Type B pancreatic cell (in vitro differentiated cells): ENCODE results near the gene STX8. TPM values are rescaled to one million over a fixed set of nuclear protein-coding genes. Genes with fewer than 3 reads are reported as not detected.

Source experiments
- DNase-seq: peaks from one replicate; pipeline ENCODE4 v3.0.0; 2021; ENCODE audit warnings: mixed read lengths; ENCODE audit not compliant: unreplicated experiment; ENCODE audit errors: extremely low spot score
- H3K27ac Mint-ChIP-seq: 2 replicates; pipeline ENCODE4 v1.8.0; 2021; ENCODE audit warnings: mild to moderate bottlenecking, mixed read lengths
- H3K27me3 Mint-ChIP-seq: 2 replicates; pipeline ENCODE4 v1.8.0; 2021; ENCODE audit warnings: mixed read lengths
- H3K36me3 Mint-ChIP-seq: 2 replicates; pipeline ENCODE4 v1.8.0; 2021; ENCODE audit warnings: mixed read lengths
- H3K4me1 Mint-ChIP-seq: one replicate; pipeline ENCODE4 v1.8.0; 2021; ENCODE audit warnings: mixed read lengths; ENCODE audit not compliant: unreplicated experiment
- H3K4me3 Mint-ChIP-seq: 2 replicates; pipeline ENCODE4 v1.8.0; 2021; ENCODE audit warnings: mild to moderate bottlenecking, mixed read lengths
- H3K9me3 Mint-ChIP-seq: 2 replicates; pipeline ENCODE4 v1.8.0; 2021; ENCODE audit warnings: mixed read lengths
- total RNA-seq: library from RNA; stranded (reverse); gene quantifications from 2 replicates; pipeline ENCODE4 v1.2.1, GENCODE V29; 2021; ENCODE audit warnings: low replicate concordance
- TF ChIP-seq, protein P1 (sequence below): fragments of 200-600 bp; sonication (generic); conservative IDR thresholded peaks from 2 replicates; pipeline ENCODE4 v1.5.0; 2021; ENCODE audit warnings: antibody characterized with exemption, mild to moderate bottlenecking

STX8 gene
- total RNA-seq, 1 donor from 2014 or later = 59.3 TPM

GRCh38 chr17:9533441-9533840, 42.2 kb downstream of the STX8 start:
- H3K9me3 Mint-ChIP-seq = no peaks in the 10 kb centered on the region
- no peak for DNase-seq
- peaks cover 3% of the 10 kb centered on the region for H3K36me3 Mint-ChIP-seq
- peaks cover 4% of the 10 kb centered on the region for H3K4me1 Mint-ChIP-seq
- H3K4me3 Mint-ChIP-seq = no peak overlapping the region
- TF ChIP-seq, protein P1, sequence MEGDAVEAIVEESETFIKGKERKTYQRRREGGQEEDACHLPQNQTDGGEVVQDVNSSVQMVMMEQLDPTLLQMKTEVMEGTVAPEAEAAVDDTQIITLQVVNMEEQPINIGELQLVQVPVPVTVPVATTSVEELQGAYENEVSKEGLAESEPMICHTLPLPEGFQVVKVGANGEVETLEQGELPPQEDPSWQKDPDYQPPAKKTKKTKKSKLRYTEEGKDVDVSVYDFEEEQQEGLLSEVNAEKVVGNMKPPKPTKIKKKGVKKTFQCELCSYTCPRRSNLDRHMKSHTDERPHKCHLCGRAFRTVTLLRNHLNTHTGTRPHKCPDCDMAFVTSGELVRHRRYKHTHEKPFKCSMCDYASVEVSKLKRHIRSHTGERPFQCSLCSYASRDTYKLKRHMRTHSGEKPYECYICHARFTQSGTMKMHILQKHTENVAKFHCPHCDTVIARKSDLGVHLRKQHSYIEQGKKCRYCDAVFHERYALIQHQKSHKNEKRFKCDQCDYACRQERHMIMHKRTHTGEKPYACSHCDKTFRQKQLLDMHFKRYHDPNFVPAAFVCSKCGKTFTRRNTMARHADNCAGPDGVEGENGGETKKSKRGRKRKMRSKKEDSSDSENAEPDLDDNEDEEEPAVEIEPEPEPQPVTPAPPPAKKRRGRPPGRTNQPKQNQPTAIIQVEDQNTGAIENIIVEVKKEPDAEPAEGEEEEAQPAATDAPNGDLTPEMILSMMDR = no peak
- no peak overlapping the region for H3K27ac Mint-ChIP-seq
- H3K27me3 Mint-ChIP-seq = no peaks in the 10 kb centered on the region

DNA sequence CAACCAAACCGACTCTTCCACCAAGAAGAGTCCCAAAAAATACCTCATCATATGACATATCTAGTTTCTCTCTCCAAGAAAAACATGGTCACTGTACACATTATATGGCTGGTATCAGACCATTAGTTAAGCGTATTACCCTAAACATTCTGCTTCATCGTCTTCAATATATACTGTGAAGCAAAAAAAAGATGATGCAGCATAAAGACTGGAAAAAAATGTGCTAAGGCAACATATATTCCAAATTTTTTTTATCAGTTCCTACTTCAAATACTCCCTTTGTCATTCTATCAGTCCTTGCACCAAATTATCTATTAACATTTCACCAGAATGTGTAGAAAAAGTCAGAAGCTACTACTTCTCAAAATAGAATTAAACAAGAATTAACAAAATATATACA, 42.9 kb downstream of the STX8 start:
- TF ChIP-seq, protein P1 = no peak
- no peaks in the 10 kb centered on the region for H3K27me3 Mint-ChIP-seq
- H3K36me3 Mint-ChIP-seq = peaks cover 3% of the 10 kb centered on the region

DNA sequence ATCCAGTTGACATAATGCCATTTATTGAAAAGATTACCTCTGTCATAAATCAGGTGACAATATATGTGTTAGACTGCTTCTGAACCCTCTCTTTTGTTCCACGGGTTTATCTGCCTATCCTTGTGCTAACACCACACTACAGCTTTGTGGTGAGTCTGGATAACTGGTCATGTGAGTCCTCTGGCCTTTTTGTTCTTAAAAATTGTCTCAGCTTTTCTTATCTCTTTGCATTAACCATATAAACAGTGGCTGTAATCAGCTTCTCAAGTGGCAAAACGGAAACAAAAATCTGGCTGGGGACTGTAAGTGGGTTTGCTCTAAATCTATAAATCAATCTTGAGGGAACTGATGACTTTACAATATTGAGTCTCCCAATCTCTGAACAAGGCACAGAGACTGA, 44.6 kb downstream of the STX8 start:
- TF ChIP-seq, protein P1 = no peak
- DNase-seq = no peak
- H3K36me3 Mint-ChIP-seq = peaks cover 6% of the 10 kb centered on the region
- H3K4me1 Mint-ChIP-seq = peaks cover 4% of the 10 kb centered on the region
- no peaks in the 10 kb centered on the region for H3K27me3 Mint-ChIP-seq
- H3K4me3 Mint-ChIP-seq = no peak overlapping the region
- no peak overlapping the region for H3K27ac Mint-ChIP-seq
- no peaks in the 10 kb centered on the region for H3K9me3 Mint-ChIP-seq

More for the DNA sequence above, 42.9 kb downstream of the STX8 start:
- DNase-seq = no peak
- no peak overlapping the region for H3K27ac Mint-ChIP-seq
- no peak overlapping the region for H3K4me3 Mint-ChIP-seq
- no peaks in the 10 kb centered on the region for H3K9me3 Mint-ChIP-seq
- H3K4me1 Mint-ChIP-seq = peaks cover 4% of the 10 kb centered on the region

- TF ChIP-seq, protein P1 = peak; percentile 77
- H3K4me1 Mint-ChIP-seq = peaks cover 4% of the 10 kb centered on the region
- no peak overlapping the region for H3K27ac Mint-ChIP-seq
- no peak for DNase-seq
- H3K36me3 Mint-ChIP-seq = peaks cover 3% of the 10 kb centered on the region
- no peak overlapping the region for H3K4me3 Mint-ChIP-seq
- H3K9me3 Mint-ChIP-seq = no peaks in the 10 kb centered on the region
- H3K27me3 Mint-ChIP-seq = no peaks in the 10 kb centered on the region
Measured at GRCh38 chr17:9529033-9529700, 46.5 kb downstream of the STX8 start.

DNA sequence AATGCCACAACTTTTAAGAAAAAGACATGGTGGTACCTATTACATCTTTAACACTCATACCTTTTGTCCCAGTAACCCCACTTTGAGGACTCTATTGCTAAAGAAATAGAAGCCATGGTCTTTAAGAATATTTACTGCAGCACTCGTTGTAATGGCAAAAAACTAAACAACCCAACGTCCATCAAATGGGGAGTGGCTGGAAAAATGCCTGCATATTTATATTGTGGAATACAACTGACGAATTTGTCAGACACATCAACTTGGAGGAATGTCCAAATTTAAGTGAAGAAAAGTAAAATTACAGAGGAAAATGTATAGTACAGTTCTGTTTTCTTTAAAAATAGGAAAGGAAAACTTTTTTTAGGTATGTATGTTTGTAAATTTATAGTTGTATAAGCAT, 47.8 kb downstream of the STX8 start:
- DNase-seq = no peak
- TF ChIP-seq, protein P1 = no peak
- Mint-ChIP-seq H3K9me3 (no peaks in the 10 kb centered on the region), H3K36me3 (peaks cover 3% of the 10 kb centered on the region), H3K27me3 (no peaks in the 10 kb centered on the region), H3K27ac (no peak overlapping the region), H3K4me3 (no peak overlapping the region), H3K4me1 (peaks cover 4% of the 10 kb centered on the region)
